ENCODE data around the gene KDR. TPM values are rescaled to one million over a fixed set of nuclear protein-coding genes. Genes with fewer than 3 reads are reported as not detected.
A peak's percentile ranks its signal among the peaks of the same experiment; 100 is the strongest.

The KDR gene
- total RNA-seq, 1 donor from 2014 or later, result 1.4 TPM

DNA sequence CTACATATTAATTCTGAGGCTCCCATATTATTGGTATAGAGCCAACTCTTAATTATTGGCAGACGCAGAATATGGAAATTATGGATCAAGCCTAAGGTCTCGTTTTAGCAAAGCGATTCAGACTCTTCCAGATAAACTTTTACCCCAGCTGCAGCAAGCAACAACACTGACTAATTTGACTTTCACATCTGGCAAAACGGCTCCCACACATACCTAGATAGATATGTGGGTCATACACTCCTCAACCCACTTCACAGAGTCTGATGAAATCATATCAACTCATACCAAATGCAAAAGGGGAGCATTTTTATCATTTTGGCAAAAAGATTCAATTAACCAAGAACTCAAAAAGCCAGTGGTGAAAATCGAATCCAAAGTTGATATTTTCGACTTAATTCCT, 36.3 kb upstream of the KDR start:
- no peak overlapping the region for H3K4me3 ChIP-seq (ENCODE audit: low read depth, low read length)
- no peak for TF ChIP-seq CTCF (conservative IDR thresholded peaks at IDR 0.05; ENCODE audit: low read depth, low read length)
- no peak for DNase-seq (ENCODE audit: low read depth)

DNA sequence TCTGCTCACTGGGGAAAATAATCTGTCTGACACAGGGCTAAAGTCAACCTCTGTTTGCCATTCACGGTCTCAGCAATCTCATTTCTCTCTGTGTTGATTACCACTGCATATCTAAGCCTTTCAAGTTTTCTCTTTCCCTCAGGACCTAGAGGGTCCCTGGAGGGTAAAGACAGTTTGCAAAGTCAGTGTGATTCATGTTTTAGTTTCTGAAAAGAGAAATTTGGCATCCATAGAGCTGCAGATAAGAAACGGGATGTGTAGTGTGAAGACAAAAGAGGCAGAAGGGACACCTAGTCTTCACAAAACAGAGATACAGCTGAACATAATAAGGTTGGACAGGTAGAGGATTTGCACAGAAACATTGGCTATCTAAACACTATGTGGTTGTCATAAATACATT, 34.5 kb upstream of the KDR start:
- no peak for TF ChIP-seq CTCF (conservative IDR thresholded peaks at IDR 0.05; ENCODE audit: low read depth, low read length)
- DNase-seq (ENCODE audit: low read depth), result no peak
- H3K4me3 ChIP-seq (ENCODE audit: low read depth, low read length), result no peak overlapping the region

DNA sequence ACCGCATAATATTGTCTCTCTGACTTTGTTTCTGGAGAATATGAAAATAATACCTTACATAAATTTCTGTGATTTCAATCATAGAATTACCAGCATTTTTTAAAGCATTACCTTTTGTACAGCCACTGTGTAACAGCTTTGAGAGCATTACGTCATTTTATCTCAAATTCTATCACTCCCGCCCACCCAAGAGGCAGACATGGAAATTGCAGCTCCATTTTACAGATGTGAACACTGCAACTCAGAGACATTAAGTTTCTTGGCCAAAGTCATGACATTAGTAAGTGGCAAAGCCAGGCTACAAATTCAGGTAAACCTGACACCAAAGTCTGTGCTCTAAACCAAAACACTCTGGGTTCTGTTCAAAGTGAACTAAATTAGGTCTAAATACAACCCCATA, 33.6 kb upstream of the KDR start:
- TF ChIP-seq CTCF (conservative IDR thresholded peaks at IDR 0.05; ENCODE audit: low read depth, low read length), result no peak
- DNase-seq (ENCODE audit: low read depth), result no peak
- no peak overlapping the region for H3K4me3 ChIP-seq (ENCODE audit: low read depth, low read length)

- no peak for TF ChIP-seq CTCF (conservative IDR thresholded peaks at IDR 0.05; ENCODE audit: low read depth, low read length)
- no peak for DNase-seq (ENCODE audit: low read depth)
- peak overlapping the region; percentile 42 for H3K4me3 ChIP-seq (ENCODE audit: low read depth, low read length)
Observed at GRCh38 chr4:55157559-55158277, 32.3 kb upstream of the KDR start.

DNA sequence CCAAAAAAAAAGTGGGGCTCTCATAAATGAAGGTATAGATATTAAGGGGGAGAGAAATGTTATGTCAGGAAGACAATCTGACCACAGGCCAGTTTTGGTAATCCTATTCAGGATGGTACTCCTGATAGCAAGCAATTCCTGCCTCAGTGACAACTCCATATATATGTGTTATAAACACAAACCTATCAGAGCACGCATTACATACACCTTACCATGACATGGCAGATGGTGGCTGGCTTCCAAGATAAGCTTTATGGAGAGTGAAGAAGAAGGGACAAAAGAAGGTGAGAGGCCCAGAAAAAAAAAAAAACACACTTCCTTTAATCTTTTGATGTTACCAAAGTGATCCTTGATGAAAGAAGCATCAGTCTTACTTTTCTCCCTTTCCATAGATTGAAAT, 29.5 kb upstream of the KDR start:
- no peak for TF ChIP-seq CTCF (conservative IDR thresholded peaks at IDR 0.05; ENCODE audit: low read depth, low read length)
- no peak for DNase-seq (ENCODE audit: low read depth)
- H3K4me3 ChIP-seq (ENCODE audit: low read depth, low read length), result no peak overlapping the region

- no peak for TF ChIP-seq CTCF (conservative IDR thresholded peaks at IDR 0.05; ENCODE audit: low read depth, low read length)
- H3K4me3 ChIP-seq (ENCODE audit: low read depth, low read length), result no peak overlapping the region
- DNase-seq (ENCODE audit: low read depth), result no peak
Observed at GRCh38 chr4:55154290-55154880, 29.0 kb upstream of the KDR start.

- DNase-seq (ENCODE audit: low read depth), result no peak
- TF ChIP-seq CTCF (conservative IDR thresholded peaks at IDR 0.05; ENCODE audit: low read depth, low read length), result no peak
- H3K4me3 ChIP-seq (ENCODE audit: low read depth, low read length), result no peak overlapping the region
Observed at GRCh38 chr4:55143858-55144257, 18.5 kb upstream of the KDR start.
